Measurements from ENCODE around the gene CENPX.

Gene CENPX

DNA sequence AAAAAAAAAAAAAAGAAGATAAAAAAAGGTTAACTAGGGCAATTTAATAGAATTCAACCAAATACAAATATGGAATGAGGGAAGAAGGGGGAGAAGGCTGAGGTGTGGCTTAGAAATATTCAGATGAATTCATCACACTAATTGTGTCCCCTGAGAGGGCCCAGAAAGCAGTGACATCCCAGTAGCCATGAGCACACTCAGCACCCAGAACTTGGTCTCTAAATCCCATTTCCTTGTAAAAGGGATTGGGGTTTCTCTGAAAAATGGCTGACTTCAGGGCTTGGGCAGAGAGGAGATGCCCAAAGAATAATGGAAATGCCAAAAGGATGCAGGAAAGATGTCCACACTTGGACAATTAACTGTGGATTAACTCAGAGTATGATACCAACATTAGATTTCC lies 49.2 kb downstream of the CENPX start:
- DNase-seq (ENCODE audit: extremely low read depth, low read depth): no peak
- TF ChIP-seq, protein P1, sequence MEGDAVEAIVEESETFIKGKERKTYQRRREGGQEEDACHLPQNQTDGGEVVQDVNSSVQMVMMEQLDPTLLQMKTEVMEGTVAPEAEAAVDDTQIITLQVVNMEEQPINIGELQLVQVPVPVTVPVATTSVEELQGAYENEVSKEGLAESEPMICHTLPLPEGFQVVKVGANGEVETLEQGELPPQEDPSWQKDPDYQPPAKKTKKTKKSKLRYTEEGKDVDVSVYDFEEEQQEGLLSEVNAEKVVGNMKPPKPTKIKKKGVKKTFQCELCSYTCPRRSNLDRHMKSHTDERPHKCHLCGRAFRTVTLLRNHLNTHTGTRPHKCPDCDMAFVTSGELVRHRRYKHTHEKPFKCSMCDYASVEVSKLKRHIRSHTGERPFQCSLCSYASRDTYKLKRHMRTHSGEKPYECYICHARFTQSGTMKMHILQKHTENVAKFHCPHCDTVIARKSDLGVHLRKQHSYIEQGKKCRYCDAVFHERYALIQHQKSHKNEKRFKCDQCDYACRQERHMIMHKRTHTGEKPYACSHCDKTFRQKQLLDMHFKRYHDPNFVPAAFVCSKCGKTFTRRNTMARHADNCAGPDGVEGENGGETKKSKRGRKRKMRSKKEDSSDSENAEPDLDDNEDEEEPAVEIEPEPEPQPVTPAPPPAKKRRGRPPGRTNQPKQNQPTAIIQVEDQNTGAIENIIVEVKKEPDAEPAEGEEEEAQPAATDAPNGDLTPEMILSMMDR (IDR thresholded peaks at IDR 0.05; ENCODE audit: low read depth, low read length): no peak

DNA sequence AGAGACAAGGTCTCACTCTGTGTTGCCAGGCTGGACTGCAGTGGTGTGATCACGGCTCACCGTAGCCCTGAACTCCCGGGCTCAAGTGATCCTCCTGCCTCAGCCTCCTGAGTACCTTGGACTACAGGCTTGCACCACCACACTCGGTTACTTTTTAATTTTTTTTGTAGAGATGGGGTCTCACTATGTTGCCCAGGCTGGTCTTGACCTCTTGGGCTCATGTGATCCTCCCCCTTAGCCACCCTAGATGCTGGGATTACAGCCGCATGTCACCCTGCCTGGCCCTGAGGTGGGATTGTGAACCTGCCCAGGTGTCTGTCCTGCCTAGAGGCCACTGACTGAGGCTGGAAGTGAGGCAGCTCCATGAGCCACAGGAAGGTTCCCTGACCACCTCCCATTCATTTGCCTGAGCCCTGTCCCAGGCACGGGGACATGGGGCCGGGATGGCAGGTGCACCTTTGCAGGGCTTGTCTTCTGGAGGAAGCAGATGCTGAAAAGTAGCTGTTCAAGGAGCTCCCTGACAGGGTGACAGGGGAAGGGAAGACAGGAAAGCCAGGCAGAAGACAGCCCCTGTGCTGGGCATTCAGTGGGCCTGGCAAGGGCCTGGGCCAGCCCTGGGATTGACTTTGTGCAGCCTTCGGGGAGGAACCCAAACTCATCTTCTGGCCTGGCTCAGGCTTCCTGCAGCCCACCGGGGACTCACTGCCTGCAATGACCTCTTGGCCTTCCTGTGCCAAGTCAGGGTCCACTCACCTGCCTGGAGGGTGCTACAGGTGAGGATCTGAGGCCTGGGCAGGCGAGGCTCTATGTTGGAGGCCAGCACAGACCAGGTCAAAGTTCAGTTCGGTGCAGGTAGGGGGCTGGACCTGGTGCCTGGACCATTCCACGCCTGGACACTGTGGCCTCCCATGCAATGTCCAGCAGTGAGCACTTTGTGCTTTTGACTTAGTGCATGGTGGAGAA lies 53.5 kb downstream of the CENPX start:
- TF ChIP-seq, protein P1 (IDR thresholded peaks at IDR 0.05; ENCODE audit: low read depth, low read length): no peak
- DNase-seq (ENCODE audit: extremely low read depth, low read depth): no peak

All from AG09319 (cell line).